ENCODE results near the gene KCNK13.

The KCNK13 gene

GRCh38 chr14:90137807-90138206 is 76.0 kb downstream of the KCNK13 start:
- no peak for DNase-seq

DNA sequence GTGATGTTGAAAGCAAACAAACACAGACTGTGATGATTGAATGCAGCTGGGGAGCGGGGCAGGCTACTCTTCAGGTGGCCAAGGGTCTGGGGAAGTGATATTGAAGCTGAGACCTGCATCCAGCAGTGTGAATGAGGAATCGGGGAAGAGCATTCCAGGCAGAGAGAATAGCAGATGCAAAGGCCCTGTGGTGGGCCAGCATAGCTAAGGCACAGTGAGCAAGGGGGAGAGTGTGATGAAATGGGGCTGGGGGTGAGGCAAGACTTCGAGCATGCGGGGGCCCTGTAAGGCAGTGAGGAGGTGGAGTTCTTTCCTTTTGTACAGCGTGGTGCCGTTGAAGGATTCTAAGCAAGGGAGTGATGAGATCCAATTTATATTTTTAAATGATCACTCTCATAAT is 77.4 kb downstream of the KCNK13 start:
- DNase-seq: no peak

DNA sequence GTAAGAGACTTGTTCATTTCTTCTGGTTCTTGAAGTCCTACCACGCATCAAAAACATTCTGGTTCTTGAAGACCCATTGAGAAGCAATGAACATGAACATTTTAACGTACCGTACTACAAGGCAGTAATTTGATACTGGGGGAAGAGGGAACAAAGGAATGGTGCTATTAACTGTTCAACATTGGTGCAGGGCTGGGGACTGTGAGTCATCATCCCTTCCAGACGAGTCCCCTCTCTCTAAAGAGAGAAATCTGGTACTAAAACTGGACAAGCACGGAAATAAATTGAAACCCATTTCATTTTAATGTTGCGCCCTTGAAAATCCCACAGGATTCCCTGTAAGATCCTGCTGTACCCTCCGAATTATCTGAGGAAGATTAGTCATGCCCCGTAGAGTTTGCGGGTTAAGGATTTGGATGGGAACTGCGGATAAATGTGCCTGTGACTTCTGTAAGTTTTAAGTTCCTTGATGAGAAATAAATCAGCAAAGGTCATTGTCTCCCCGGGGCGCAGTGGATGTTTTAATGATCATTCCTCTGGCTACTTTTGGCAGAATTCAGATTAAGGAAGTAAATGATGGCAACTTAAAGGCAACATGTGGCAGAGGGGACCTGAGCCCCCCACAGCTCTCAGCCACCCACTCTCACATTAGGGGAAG is 78.6 kb downstream of the KCNK13 start:
- no peak for DNase-seq

DNA sequence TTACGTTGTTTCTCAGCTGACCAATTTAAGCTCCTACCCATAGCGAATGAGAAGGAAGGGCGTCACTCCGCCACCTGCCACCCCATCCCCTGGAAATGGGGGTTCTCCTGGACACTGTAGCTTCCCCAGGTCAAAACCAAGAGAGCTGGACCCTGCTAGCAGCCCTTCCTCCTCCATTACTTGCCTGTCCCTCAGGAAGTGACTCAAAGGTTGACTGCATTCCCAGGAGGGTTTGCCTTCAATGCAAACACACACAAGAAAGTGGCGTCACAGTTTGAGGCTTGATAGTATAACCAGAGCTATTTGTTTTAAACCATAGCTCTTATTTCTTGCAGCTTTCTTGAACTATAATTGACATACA is 79.1 kb downstream of the KCNK13 start:
- DNase-seq: no peak

DNA sequence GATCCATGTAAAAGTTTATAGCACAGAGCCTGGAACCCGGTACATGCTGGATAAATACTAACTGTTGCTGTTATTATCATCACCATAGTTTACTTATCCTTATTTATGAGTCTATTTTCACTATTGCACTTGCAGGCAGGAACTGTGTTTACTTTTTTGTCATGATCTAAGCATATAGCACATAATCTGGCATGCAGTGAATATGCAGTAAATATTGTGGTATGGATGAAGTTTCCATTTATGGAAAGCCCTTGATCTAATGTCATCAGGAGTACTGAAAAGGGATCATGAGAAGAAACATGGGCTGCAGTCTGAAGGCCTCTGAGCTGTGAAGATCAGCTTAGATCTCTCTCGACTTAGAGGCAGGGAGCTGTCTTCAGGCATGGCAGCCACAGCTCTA is 91.6 kb downstream of the KCNK13 start:
- DNase-seq: no peak

DNA sequence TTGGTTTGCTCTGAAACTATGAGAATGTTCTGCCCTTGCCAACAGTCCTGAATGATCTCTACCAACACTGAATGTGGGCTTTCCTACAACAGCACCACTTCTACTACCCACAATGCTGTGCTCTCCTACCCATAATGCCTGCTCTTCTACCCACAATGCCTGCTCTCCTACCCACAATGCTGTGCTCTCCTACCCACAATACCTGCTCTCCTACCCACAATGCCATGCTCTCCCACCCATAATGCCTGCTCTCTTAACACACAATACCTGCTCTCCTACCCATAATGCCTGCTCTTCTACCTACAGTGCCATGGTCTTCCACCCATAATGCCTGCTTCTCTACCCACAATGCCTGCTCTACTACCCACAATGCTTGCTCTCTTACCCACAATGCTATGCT is 92.3 kb downstream of the KCNK13 start:
- no peak for DNase-seq

GRCh38 chr14:90159146-90159545 is 97.4 kb downstream of the KCNK13 start:
- no peak for DNase-seq

- DNase-seq: no peak
Observed at GRCh38 chr14:90159688-90160087, 97.9 kb downstream of the KCNK13 start.

DNA sequence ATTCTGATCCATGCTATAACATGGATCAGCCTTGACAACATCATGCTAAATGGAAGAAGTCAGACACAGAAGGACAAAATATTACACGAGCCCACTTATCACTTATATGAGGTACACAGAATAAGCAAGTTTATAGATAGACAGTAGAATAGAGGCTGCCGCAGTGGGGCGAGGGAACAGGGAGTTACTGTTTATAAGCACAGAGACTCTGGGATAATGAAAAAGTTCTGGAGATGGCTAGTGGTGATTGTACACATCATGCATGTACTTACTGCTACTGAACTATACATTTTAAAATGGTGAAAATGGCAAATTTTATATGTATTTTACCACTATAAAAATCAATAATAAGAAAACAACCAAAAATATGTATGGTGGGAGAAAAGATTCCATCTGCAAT is 99.3 kb downstream of the KCNK13 start:
- no peak for DNase-seq

DNA sequence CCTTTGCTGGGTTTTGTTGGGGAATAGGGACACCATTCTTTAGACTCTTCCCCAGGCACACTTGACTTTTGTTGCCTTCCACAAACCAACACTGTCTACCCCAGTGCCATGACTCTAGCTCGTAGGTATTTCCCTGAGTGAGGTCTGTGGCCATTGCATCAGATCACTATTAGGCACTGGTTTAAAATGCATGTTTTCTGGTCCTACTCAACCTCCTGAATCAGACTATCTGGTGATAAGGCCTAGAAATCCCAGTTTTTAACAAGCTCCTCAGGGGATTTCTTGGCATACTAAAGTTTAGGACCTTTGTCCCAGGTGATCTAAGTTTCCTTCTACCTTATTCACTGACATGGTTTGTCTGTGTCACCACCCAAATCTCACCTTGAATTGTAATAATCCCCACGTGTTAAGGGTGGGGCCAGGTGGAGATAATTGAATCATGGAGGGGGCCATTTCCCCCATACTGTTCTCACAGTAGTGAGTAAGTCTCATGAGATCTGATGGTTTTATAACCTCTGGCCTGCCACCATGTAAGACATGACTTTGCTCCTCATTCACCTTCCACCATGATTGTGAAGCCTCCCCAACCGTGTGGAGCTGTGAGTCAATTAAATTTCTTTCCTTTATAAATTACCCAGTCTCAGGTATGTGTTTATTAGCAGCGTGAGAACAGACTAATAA is 106.8 kb downstream of the KCNK13 start:
- DNase-seq: no peak

DNA sequence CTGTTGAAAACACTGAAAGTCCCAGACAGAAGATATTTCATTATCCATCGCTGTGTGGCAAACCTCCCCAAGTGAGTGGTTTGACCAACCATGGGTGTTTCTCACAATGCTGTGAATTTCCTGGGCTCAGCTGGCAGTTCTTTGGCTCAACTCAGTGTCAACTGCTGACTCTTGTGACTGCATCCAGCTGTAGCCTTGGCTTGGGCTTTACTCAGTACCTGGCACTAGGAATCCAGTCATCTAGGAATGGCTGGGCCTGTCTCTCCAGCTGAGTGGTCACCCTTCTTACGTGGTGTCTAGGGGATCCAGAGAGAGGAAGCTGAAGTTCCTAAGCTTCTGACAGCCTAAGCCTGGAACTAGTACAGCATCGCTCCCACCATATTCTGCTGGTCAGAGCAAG is 113.8 kb downstream of the KCNK13 start:
- DNase-seq: no peak

DNA sequence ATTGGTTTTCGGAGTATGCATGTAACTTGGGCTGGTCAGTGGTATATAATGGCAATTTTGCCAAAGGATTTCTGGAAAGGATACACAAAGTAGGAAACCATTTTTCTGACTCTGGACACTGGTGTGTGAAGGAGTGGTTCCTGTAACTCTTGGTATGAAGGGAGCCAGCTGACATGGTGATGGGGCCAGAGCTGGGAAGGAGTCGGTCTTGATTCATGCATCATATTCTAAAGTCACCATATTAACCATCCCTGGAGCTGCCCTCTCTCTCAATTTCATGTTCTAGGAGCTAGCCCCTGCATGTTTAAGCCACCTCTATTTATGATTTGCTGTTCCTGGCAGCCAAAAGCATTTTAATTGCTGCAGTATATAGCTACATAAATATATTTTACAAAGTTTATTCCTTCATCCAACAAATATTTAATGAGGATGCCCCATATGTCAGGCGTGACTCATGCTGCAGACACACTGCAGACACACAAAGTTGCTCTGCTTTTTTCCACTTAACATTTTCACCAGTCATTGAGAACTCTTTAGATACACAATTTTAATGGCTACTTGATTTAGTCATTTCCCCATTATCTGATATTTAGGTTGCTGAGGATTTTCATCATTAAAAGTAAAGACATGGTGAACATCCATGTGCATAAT is 115.9 kb downstream of the KCNK13 start:
- DNase-seq: no peak

DNA sequence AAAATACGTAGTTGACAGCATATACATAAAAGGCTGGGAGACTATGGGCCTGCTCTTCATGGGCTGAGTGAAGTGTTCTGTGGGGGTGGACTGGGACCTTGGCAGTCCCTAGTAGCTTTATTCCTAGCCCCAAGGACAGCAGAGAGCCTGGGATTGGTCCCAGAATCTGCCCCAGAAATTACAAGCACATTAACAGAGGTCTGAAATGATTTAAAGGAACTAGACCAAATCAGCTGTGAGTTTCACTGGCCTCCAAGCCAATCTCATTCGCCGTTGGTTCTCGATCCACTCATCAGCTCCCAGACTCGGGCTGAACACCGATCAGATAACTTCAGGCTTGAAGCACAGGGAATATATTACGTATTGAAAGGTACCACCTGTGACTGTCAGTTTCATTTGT is 117.6 kb downstream of the KCNK13 start:
- DNase-seq: no peak

GRCh38 chr14:90179809-90180779 is 118.3 kb downstream of the KCNK13 start:
- DNase-seq: no peak

- DNase-seq: no peak
Observed at GRCh38 chr14:90184094-90184493, 122.3 kb downstream of the KCNK13 start.

DNA sequence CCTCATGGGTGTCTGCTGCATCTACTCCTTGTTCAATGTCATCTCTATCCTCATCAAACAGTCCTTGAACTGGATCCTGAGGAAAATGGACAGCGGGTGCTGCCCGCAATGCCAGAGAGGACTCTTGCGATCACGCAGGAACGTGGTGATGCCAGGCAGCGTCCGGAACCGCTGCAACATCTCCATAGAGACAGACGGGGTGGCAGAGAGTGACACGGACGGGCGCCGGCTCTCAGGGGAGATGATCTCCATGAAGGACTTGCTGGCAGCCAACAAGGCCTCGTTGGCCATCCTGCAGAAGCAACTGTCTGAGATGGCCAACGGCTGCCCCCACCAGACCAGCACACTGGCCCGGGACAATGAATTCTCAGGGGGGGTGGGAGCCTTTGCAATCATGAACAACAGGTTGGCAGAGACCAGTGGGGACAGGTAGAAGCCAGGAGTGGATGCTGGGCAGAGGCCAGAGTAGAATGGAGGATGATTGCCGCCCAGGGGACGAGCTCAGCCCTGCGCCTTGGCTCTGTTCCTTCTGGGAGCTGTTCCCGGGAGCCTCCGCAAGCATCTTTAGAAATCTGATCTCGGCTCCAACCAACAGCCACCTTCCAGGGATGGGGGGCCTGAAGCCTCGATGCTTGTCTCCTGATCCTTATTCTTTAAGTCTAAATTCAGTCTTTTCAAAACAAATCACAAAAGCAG is 122.9 kb downstream of the KCNK13 start:
- DNase-seq: no peak

DNA sequence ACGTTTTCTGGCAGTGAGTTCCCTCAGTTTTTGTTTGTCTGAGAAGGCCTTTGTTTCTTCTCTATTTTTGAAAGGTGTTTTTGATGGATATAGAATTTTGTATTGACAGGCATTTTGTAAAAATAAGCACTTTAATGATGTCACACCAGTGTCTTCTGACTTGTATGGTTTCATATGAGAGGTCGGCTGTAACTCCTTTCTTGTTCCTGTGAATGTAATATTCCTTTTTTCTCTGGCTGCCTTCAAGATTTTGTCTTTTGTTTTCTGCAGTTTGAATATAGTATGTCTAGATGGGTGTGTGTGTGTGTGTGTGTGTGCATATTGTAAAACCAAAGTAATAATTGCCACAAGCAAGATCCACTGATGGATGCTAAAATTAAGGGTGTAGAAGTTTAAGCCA is 126.8 kb downstream of the KCNK13 start:
- no peak for DNase-seq

DNA sequence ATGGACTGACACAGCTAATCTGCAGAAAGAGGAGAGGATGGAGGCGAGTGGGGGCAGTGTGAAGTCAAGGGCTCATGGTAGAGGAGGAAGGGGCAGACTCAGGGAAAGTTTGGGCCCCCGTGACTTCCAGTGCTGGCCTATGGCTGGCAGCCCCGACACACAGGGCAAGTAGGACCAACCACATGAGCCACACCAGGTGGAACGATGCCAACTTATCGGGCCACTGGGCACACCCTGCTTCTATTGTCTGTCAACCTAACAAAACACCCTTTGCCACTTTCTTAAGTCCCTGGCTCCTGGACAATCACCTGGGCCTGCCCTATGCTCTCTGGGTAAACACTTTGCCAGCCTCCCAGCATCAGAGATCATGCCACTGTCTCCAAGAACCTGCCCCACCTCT is 129.4 kb downstream of the KCNK13 start:
- DNase-seq: no peak

GRCh38 chr14:90191585-90191984 is 129.8 kb downstream of the KCNK13 start:
- DNase-seq: no peak

DNA sequence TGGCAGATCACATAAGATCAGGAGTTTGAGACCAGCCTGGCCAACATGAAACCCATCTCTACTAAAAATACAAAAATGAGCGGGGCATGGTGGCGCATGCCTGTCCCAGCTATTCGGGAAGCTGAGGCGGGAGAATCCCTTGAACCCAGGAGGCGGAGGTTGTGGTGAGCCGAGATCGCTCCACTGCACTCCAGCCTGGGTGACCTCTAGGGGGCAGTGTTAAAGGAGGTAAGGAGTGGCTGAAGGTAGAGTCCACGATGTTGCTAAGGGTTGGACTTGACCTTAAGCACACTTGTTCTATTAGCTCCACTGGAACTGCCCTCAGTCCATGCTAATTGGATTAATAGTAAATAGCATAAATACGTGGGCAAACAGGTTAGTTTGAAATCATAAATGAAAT is 132.1 kb downstream of the KCNK13 start:
- peak; percentile 22 for DNase-seq

DNA sequence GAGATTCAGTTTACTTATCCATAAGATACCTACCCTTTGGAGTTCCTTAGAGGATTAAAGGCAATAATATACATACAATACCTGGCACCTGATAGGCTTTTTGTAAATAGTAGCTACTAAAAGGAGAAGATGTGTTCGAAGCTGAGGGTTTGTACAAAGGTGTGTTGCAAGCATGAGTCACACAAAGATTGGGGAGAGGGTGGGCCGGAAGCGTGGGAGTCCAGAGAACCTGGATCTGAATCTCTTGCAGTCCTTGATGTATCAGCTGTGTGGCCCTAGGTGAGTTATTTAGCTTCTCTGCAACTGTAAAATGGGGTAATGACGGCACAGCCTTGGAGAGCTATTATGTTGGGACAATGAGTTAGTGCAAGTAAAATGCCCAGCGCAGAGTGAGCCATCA is 132.9 kb downstream of the KCNK13 start:
- no peak for DNase-seq

- DNase-seq: no peak
Observed at GRCh38 chr14:90198541-90199060, 136.8 kb downstream of the KCNK13 start.

All from stimulated activated CD4-positive, alpha-beta T cell treated with anti-CD3 and anti-CD28 coated beads, Interleukin-15, amount 100 ng/mL, for 24 hours (primary cell).